HL-60 (cell line): ENCODE data around the gene ERF.

Source experiments
- CTCF ChIP-seq: IDR thresholded peaks from one replicate; pipeline ENCODE4 v1.5.1; 2011; ENCODE audit warnings: low read length, control low read depth, inconsistent platforms; ENCODE audit not compliant: insufficient read depth
- POLR2AphosphoS5 ChIP-seq: IDR thresholded peaks from 2 replicates; pipeline ENCODE4 v1.6.1; 2012; ENCODE audit warnings: low read depth
- REST ChIP-seq: IDR thresholded peaks from 2 replicates; pipeline ENCODE4 v1.6.1; 2012; ENCODE audit warnings: low read depth; ENCODE audit not compliant: insufficient replicate concordance
- SPI1 ChIP-seq: IDR thresholded peaks from 2 replicates; pipeline ENCODE4 v1.6.1; 2012; ENCODE audit warnings: low read depth, mild to moderate bottlenecking, borderline replicate concordance

GRCh38 chr19:42272535-42272897 is 17.6 kb upstream of the ERF start:
- no peak for TF ChIP-seq REST
- TF ChIP-seq POLR2AphosphoS5, result no peak
- no peak for TF ChIP-seq CTCF
- no peak for TF ChIP-seq SPI1
